Measurements from ENCODE around the gene HBE1.

HBE1 gene

GRCh38 chr11:5233307-5233706, 36.4 kb downstream of the HBE1 start:
- no peak for TF ChIP-seq CTCF (conservative IDR thresholded peaks at IDR 0.05; ENCODE audit: low read depth, low read length)
- H3K4me3 ChIP-seq (ENCODE audit: low read depth, low read length), result no peak overlapping the region
- DNase-seq (ENCODE audit: low read depth), result no peak

GRCh38 chr11:5232821-5233220, 36.9 kb downstream of the HBE1 start:
- DNase-seq (ENCODE audit: low read depth), result no peak
- H3K4me3 ChIP-seq (ENCODE audit: low read depth, low read length), result no peak overlapping the region
- no peak for TF ChIP-seq CTCF (conservative IDR thresholded peaks at IDR 0.05; ENCODE audit: low read depth, low read length)

DNA sequence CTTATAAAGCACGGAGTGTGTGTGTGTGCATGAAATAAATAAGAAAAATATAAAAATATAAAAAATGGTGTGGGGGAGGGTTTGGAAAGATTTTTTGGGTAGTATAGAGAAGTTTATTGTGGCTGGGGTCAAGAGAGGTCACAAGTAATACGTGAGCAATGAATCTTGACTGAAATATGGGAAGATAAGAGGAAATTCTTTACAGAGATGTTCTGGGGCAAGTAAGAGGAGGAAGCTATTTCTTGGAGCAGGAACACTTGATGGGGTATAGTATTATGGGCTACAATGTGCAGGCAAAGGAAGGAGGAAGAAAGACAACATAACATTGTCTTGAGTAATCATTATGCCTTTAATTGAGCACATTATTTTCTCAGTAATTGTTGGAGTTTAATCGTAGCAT, 37.6 kb downstream of the HBE1 start:
- no peak for TF ChIP-seq CTCF (conservative IDR thresholded peaks at IDR 0.05; ENCODE audit: low read depth, low read length)
- H3K4me3 ChIP-seq (ENCODE audit: low read depth, low read length), result no peak overlapping the region
- DNase-seq (ENCODE audit: low read depth), result no peak

GRCh38 chr11:5231111-5231510, 38.6 kb downstream of the HBE1 start:
- H3K4me3 ChIP-seq (ENCODE audit: low read depth, low read length), result no peak overlapping the region
- no peak for DNase-seq (ENCODE audit: low read depth)
- no peak for TF ChIP-seq CTCF (conservative IDR thresholded peaks at IDR 0.05; ENCODE audit: low read depth, low read length)

DNA sequence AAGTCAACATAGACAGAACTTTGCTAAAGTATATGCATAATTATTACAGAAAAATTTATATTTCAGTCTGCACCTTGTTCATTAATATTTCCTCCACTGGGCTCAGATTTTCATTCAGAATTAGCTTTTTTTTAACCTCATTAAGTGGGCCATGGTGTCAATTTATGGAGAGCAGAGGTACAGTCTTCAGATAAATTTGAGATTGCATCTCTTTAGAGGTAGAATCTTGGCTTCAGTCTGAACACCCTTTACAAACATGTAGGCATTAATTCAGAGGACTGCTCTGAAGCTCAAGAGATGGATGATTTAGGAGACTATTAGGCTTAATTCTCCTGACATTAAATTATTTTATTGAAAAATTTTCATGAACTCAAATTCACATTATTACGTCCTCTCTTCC, 39.5 kb downstream of the HBE1 start:
- no peak for TF ChIP-seq CTCF (conservative IDR thresholded peaks at IDR 0.05; ENCODE audit: low read depth, low read length)
- no peak overlapping the region for H3K4me3 ChIP-seq (ENCODE audit: low read depth, low read length)
- no peak for DNase-seq (ENCODE audit: low read depth)

DNA sequence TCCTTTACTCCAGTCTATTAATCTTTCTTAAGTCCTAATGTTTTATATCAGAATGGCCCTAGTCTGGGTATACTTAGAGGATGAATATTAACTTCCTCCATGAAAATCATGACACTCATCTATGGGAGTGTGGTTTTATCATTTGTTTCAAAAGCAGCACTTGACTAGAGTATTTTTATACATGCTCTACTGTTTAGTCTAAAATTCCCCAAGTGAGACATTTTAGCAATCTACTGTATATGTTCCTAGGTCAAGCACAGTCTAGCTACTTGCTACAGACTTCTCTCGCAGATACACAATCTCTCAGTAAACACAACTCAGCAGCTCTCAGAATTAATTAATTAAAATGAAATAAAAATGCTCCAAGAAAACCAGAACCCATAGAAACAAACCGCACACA, 39.9 kb downstream of the HBE1 start:
- no peak for TF ChIP-seq CTCF (conservative IDR thresholded peaks at IDR 0.05; ENCODE audit: low read depth, low read length)
- no peak overlapping the region for H3K4me3 ChIP-seq (ENCODE audit: low read depth, low read length)
- no peak for DNase-seq (ENCODE audit: low read depth)

- no peak for TF ChIP-seq CTCF (conservative IDR thresholded peaks at IDR 0.05; ENCODE audit: low read depth, low read length)
- DNase-seq (ENCODE audit: low read depth), result no peak
- H3K4me3 ChIP-seq (ENCODE audit: low read depth, low read length), result no peak overlapping the region
These were observed 40.4 kb downstream of the HBE1 start for GRCh38 chr11:5229356-5229755.
